ENCODE measurements around the gene HTT.

HTT gene

DNA sequence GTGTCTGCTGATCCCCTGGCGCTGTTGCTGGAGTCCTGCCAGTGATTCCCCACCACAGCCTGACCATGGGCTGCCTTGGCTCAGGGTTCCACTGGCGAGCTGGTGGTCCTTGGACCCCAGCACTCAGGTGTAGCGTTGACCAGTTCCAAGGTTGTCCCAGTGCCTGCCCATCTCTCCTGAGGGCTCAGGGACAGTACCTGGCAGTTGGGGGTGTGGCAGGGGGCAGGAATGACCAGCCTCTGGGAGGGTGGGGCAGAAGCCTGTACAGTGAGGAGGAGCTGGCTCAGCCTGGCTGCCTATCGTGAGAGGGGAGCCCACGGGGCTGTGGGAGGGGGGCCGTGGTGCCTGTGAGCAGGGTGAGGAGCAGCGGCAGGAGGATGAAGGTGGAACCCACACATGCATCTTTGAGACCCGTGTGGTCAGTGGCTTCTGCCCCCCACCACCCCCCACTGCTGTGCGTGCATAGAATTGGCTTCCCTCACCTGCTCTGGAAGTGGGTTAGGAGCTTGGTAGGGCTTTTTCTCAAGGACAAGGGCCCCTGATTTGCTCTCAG, 161.9 kb downstream of the HTT start:
- WGBS, 2 donors (ENCODE audit: extremely low coverage in 2 of 2, insufficient read length in 2 of 2, insufficient replicate concordance in 1 of 2): no CpG with 5 or more reads among the region's 9 CpGs
- Histone ChIP-seq H3K23ac (ENCODE audit: low read depth, low read length, poor library complexity) (no peak overlapping the region), H3K9me3 (replicated peaks in 1 of 2; ENCODE audit: control insufficient read depth in 2 of 2, insufficient read depth in 1 of 2, low read depth in 1 of 2, low read length in 2 of 2) (no peaks in the 10 kb centered on the region), H2AFZ (ENCODE audit: low read length) (no peak overlapping the region), H2BK120ac (ENCODE audit: low read depth, low read length) (peak overlapping the region; percentile 36), H3K18ac (ENCODE audit: low read length) (peak overlapping the region; percentile 13), H3K4me2 (ENCODE audit: insufficient read depth, low read length, poor library complexity, severe bottlenecking) (no peak overlapping the region), H4K91ac (ENCODE audit: low read depth, low read length, poor library complexity) (no peak overlapping the region), H3K36me3 (replicated peaks in 1 of 2; ENCODE audit: control insufficient read depth in 2 of 2, insufficient read depth in 2 of 2, low read length in 2 of 2) (peaks cover 67 to 94% of the 10 kb centered on the region in 2 donors), H4K8ac (ENCODE audit: low read depth, low read length) (no peak overlapping the region), H2AK5ac (ENCODE audit: low read depth, low read length) (no peak overlapping the region), H3K4me3 (ENCODE audit: low read length in 2 of 2) (no peak overlapping the region), H2BK12ac (ENCODE audit: low read length) (no peak overlapping the region), H3K9ac (ENCODE audit: low read depth, low read length, poor library complexity) (no peak overlapping the region), H3K4me1 (ENCODE audit: control insufficient read depth in 2 of 2, insufficient read depth in 1 of 2, low read depth in 1 of 2, low read length in 2 of 2) (peaks cover 0 to 9% of the 10 kb centered on the region in 2 donors), H3K79me1 (ENCODE audit: low read depth, low read length) (peaks cover 5% of the 10 kb centered on the region), H3K14ac (ENCODE audit: low read length) (peak overlapping the region; percentile 71), H3K27me3 (ENCODE audit: control insufficient read depth in 3 of 3, insufficient read depth in 3 of 3, low read depth in 1 of 3, low read length in 3 of 3) (no peaks in the 10 kb centered on the region), H2BK5ac (ENCODE audit: low read length) (peak overlapping the region; percentile 26), H3K27ac (replicated peaks; ENCODE audit: low read length) (no peak overlapping the region), H2BK15ac (ENCODE audit: low read length) (no peak overlapping the region), H3K4ac (ENCODE audit: low read length) (no peak overlapping the region)
- no peak for DNase-seq (ENCODE audit: low spot score)

DNA sequence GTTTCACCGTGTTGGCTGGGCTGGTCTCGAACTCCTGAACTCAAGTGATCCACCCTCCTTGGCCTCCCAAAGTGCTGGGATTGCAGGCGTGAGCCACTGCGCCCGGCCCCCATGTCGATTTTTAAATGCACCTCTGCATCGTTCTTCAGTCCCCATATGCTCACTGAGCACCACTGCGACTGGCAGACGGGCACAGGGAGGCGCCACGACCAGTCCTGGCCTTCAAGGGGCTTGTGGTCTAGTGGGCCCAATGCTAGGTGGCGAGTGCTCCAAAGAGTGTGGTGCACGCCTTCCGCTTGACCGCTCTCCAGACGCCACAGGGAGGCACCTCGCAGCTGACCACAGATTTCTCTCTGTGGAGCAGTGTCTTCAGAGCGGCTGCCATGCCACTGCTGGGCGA, 162.8 kb downstream of the HTT start:
- DNase-seq (ENCODE audit: low spot score): no peak

GRCh38 chr4:3237712-3238560, 163.5 kb downstream of the HTT start:
- Histone ChIP-seq H3K9ac (ENCODE audit: low read depth, low read length, poor library complexity) (no peak overlapping the region), H3K18ac (ENCODE audit: low read length) (no peak overlapping the region), H2BK15ac (ENCODE audit: low read length) (no peak overlapping the region), H2AFZ (ENCODE audit: low read length) (no peak overlapping the region), H3K9me3 (replicated peaks in 1 of 2; ENCODE audit: control insufficient read depth in 2 of 2, insufficient read depth in 1 of 2, low read depth in 1 of 2, low read length in 2 of 2) (no peaks in the 10 kb centered on the region), H3K4ac (ENCODE audit: low read length) (no peak overlapping the region), H4K91ac (ENCODE audit: low read depth, low read length, poor library complexity) (no peak overlapping the region), H3K4me3 (ENCODE audit: low read length in 2 of 2) (no peak overlapping the region), H3K36me3 (replicated peaks in 1 of 2; ENCODE audit: control insufficient read depth in 2 of 2, insufficient read depth in 2 of 2, low read length in 2 of 2) (peaks cover 62 to 94% of the 10 kb centered on the region in 2 donors), H3K23ac (ENCODE audit: low read depth, low read length, poor library complexity) (no peak overlapping the region), H3K14ac (ENCODE audit: low read length) (no peak overlapping the region), H4K8ac (ENCODE audit: low read depth, low read length) (no peak overlapping the region), H2BK120ac (ENCODE audit: low read depth, low read length) (no peak overlapping the region), H2BK12ac (ENCODE audit: low read length) (no peak overlapping the region), H3K4me1 (ENCODE audit: control insufficient read depth in 2 of 2, insufficient read depth in 1 of 2, low read depth in 1 of 2, low read length in 2 of 2) (peaks cover 0 to 9% of the 10 kb centered on the region in 2 donors), H2AK5ac (ENCODE audit: low read depth, low read length) (no peak overlapping the region), H2BK5ac (ENCODE audit: low read length) (no peak overlapping the region), H3K27ac (replicated peaks; ENCODE audit: low read length) (no peak overlapping the region), H3K79me1 (ENCODE audit: low read depth, low read length) (peaks cover 7% of the 10 kb centered on the region), H3K27me3 (ENCODE audit: control insufficient read depth in 3 of 3, insufficient read depth in 3 of 3, low read depth in 1 of 3, low read length in 3 of 3) (no peaks in the 10 kb centered on the region), H3K4me2 (ENCODE audit: insufficient read depth, low read length, poor library complexity, severe bottlenecking) (no peak overlapping the region)
- DNase-seq (ENCODE audit: low spot score): no peak
- WGBS, 2 donors (ENCODE audit: extremely low coverage in 2 of 2, insufficient read length in 2 of 2, insufficient replicate concordance in 1 of 2): no CpG with 5 or more reads among the region's 26 CpGs

More for the DNA sequence above, 162.8 kb downstream of the HTT start:
- H2BK15ac ChIP-seq (ENCODE audit: low read length): no peak overlapping the region
- no peak overlapping the region for H3K4me2 ChIP-seq (ENCODE audit: insufficient read depth, low read length, poor library complexity, severe bottlenecking)
- H4K8ac ChIP-seq (ENCODE audit: low read depth, low read length): no peak overlapping the region
- no peak overlapping the region for H2BK120ac ChIP-seq (ENCODE audit: low read depth, low read length)
- H3K9ac ChIP-seq (ENCODE audit: low read depth, low read length, poor library complexity): no peak overlapping the region
- H3K27me3 ChIP-seq (ENCODE audit: control insufficient read depth in 3 of 3, insufficient read depth in 3 of 3, low read depth in 1 of 3, low read length in 3 of 3): no peaks in the 10 kb centered on the region
- peak overlapping the region in 1 of 2 donors; percentile 3 for H3K4me3 ChIP-seq (ENCODE audit: low read length in 2 of 2)
- no peak overlapping the region for H3K18ac ChIP-seq (ENCODE audit: low read length)
- peaks cover 0 to 9% of the 10 kb centered on the region in 2 donors for H3K4me1 ChIP-seq (ENCODE audit: control insufficient read depth in 2 of 2, insufficient read depth in 1 of 2, low read depth in 1 of 2, low read length in 2 of 2)
- H3K9me3 ChIP-seq (replicated peaks in 1 of 2; ENCODE audit: control insufficient read depth in 2 of 2, insufficient read depth in 1 of 2, low read depth in 1 of 2, low read length in 2 of 2): no peaks in the 10 kb centered on the region
- H3K79me1 ChIP-seq (ENCODE audit: low read depth, low read length): peaks cover 7% of the 10 kb centered on the region
- H3K4ac ChIP-seq (ENCODE audit: low read length): no peak overlapping the region
- H3K27ac ChIP-seq (replicated peaks; ENCODE audit: low read length): no peak overlapping the region
- H3K23ac ChIP-seq (ENCODE audit: low read depth, low read length, poor library complexity): no peak overlapping the region
- no peak overlapping the region for H2BK5ac ChIP-seq (ENCODE audit: low read length)
- no CpG with 5 or more reads among the region's 19 CpGs for WGBS, 2 donors (ENCODE audit: extremely low coverage in 2 of 2, insufficient read length in 2 of 2, insufficient replicate concordance in 1 of 2)
- H2AK5ac ChIP-seq (ENCODE audit: low read depth, low read length): no peak overlapping the region
- H4K91ac ChIP-seq (ENCODE audit: low read depth, low read length, poor library complexity): no peak overlapping the region
- H3K14ac ChIP-seq (ENCODE audit: low read length): no peak overlapping the region
- peaks cover 67 to 94% of the 10 kb centered on the region in 2 donors for H3K36me3 ChIP-seq (replicated peaks in 1 of 2; ENCODE audit: control insufficient read depth in 2 of 2, insufficient read depth in 2 of 2, low read length in 2 of 2)
- no peak overlapping the region for H2BK12ac ChIP-seq (ENCODE audit: low read length)
- H2AFZ ChIP-seq (ENCODE audit: low read length): no peak overlapping the region

GRCh38 chr4:3238721-3239120, 164.2 kb downstream of the HTT start:
- Histone ChIP-seq H2BK15ac (ENCODE audit: low read length) (no peak overlapping the region), H3K18ac (ENCODE audit: low read length) (no peak overlapping the region), H3K79me1 (ENCODE audit: low read depth, low read length) (peaks cover 7% of the 10 kb centered on the region), H3K4ac (ENCODE audit: low read length) (peak overlapping the region; percentile 37), H3K14ac (ENCODE audit: low read length) (no peak overlapping the region), H3K4me3 (ENCODE audit: low read length in 2 of 2) (no peak overlapping the region), H3K4me1 (ENCODE audit: control insufficient read depth in 2 of 2, insufficient read depth in 1 of 2, low read depth in 1 of 2, low read length in 2 of 2) (peaks cover 0 to 9% of the 10 kb centered on the region in 2 donors), H3K27ac (replicated peaks; ENCODE audit: low read length) (no peak overlapping the region), H3K36me3 (replicated peaks in 1 of 2; ENCODE audit: control insufficient read depth in 2 of 2, insufficient read depth in 2 of 2, low read length in 2 of 2) (peaks cover 55 to 92% of the 10 kb centered on the region in 2 donors), H4K91ac (ENCODE audit: low read depth, low read length, poor library complexity) (no peak overlapping the region), H3K27me3 (ENCODE audit: control insufficient read depth in 3 of 3, insufficient read depth in 3 of 3, low read depth in 1 of 3, low read length in 3 of 3) (no peaks in the 10 kb centered on the region), H2AFZ (ENCODE audit: low read length) (no peak overlapping the region), H3K4me2 (ENCODE audit: insufficient read depth, low read length, poor library complexity, severe bottlenecking) (no peak overlapping the region), H3K9ac (ENCODE audit: low read depth, low read length, poor library complexity) (peak overlapping the region; percentile 70), H3K23ac (ENCODE audit: low read depth, low read length, poor library complexity) (no peak overlapping the region), H3K9me3 (replicated peaks in 1 of 2; ENCODE audit: control insufficient read depth in 2 of 2, insufficient read depth in 1 of 2, low read depth in 1 of 2, low read length in 2 of 2) (no peaks in the 10 kb centered on the region), H2AK5ac (ENCODE audit: low read depth, low read length) (no peak overlapping the region), H2BK12ac (ENCODE audit: low read length) (no peak overlapping the region), H2BK5ac (ENCODE audit: low read length) (no peak overlapping the region), H2BK120ac (ENCODE audit: low read depth, low read length) (no peak overlapping the region), H4K8ac (ENCODE audit: low read depth, low read length) (peak overlapping the region; percentile 17)
- no CpG with 5 or more reads among the region's 18 CpGs for WGBS, 2 donors (ENCODE audit: extremely low coverage in 2 of 2, insufficient read length in 2 of 2, insufficient replicate concordance in 1 of 2)
- no peak for DNase-seq (ENCODE audit: low spot score)
